Stomach smooth muscle (tissue), 2 donors: ENCODE results near the gene AFAP1L1.

Experiments used
- H3K27ac ChIP-seq: one replicate; pipeline ENCODE4 v1.7.0; 2013; ENCODE audit warnings: mild to moderate bottlenecking, low read length, inconsistent platforms
- H3K27me3 ChIP-seq, 2 donors: one replicate each; pipeline ENCODE4 v1.7.0; 2013; ENCODE audit warnings: low read length in 2 of 2; ENCODE audit not compliant: insufficient read depth in 2 of 2, control insufficient read depth in 1 of 2
- H3K36me3 ChIP-seq, 2 donors: one replicate each; pipeline ENCODE4 v1.7.0; 2013; ENCODE audit warnings: low read length in 2 of 2; ENCODE audit not compliant: control insufficient read depth in 2 of 2, insufficient read depth in 2 of 2
- H3K4me1 ChIP-seq: one replicate; pipeline ENCODE4 v1.7.0; 2013; ENCODE audit warnings: low read length; ENCODE audit not compliant: control insufficient read depth, insufficient read depth
- H3K4me3 ChIP-seq, 2 donors: one replicate each; pipeline ENCODE4 v1.7.0; 2013; ENCODE audit warnings: low read length in 2 of 2
- H3K9ac ChIP-seq, 2 donors: one replicate each; pipeline ENCODE4 v1.7.0; 2013; ENCODE audit warnings: low read length in 2 of 2, mild to moderate bottlenecking in 1 of 2
- H3K9me3 ChIP-seq, 2 donors: one replicate each; pipeline ENCODE4 v1.7.0; 2013; ENCODE audit warnings: low read length in 2 of 2; ENCODE audit not compliant: control insufficient read depth in 2 of 2
- donor health status: healthy.
- donor health status: Pancreatic carcinoma.

The AFAP1L1 gene

DNA sequence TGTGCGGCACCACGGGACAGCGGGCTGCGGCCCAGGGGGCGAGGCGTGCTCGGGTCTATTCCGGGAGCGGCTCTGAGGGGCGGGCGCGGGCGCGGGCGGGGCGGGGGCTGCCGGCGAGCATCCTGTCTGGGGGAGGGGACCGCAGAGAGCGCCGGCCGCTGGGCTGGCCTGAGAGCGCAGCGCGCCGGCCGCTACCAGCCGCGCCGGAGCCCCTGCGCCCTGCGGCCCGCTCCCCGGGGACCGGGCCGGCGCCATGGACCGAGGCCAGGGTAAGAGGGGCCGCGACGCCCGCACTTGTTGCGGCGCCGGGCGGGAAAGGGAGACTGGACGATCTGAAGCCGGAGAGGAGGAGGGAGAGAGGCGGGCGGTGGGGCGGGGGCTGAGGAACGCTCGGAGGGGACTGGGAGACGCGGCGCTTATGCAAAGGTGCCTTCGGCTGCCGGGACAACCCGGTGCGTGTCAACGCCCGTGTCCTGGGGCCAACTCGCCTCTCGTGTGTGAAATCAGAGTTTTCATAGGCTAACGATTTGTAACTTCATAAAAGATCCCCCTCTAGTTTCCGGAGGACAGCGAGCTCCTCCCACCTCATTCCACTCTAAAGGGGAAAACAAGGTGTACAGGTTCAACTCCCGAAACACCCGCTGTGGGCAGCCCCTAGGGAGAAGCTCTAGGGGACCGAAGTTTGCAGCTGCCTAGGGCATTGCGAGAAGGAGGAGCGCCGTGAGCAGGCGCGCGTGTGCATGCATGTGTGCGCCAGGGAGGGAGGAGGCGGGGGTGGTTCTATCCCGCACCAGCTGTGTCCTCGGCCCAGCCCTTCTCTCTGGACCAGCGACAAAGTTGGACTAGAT lies at the start of gene AFAP1L1:
AFAP1L1 (plus strand) TSS at position 144 of the 848 bp plus-strand sequence; CDS start at position 254, 110 bp downstream.
- peak within 1 kb of the TSS; percentile 53 to 55 for H3K9ac ChIP-seq
- peaks cover 2 to 3% of the 10 kb centered on the region in 2 donors for H3K9me3 ChIP-seq
- H3K36me3 ChIP-seq = no peaks in the 10 kb centered on the region
- H3K4me3 ChIP-seq = peak within 1 kb of the TSS; percentile 83 to 91
- no peak within 1 kb of the TSS for H3K27ac ChIP-seq
- H3K4me1 ChIP-seq = peaks cover 11% of the 10 kb centered on the region
- H3K27me3 ChIP-seq = no peaks in the 10 kb centered on the region

DNA sequence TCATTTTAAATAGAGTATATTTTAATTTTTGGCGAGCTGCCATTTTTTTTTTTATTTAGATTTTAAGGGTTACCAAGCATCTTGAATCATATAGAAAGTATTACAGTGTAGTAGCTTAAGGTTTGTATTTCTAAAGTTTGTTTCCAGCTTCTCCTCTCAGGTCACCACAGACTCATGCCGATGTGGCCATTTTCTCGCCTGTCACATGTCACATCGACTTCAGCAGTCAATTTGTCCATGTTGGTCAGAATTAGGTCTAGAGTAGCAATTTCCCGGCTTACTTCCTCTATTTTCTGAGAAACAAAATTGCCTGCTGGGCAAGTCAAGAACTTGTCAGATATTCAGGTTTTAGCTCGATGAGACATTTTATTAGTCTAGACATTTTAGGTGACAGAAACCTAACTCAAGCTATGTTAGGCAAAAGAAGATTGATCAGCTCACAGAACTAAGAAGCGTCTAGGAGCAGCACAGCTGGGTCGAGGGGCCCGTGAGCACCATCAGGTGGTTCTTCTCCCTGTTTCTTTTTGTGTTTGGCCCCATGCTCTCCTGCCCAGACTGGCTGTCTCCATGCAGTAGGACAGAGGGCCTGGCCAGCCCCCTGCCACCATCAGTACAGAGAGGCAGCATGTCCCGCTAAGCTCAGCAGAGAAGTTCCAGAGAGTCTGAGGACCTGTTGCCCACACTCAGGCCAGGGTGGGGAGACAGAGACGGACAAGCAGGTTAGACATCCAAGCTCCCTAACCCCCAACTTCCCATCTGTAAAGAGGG lies 48.4 kb upstream of the AFAP1L1 start:
- H3K4me1 ChIP-seq = peaks cover 6% of the 10 kb centered on the region
- H3K9ac ChIP-seq = no peak overlapping the region
- no peaks in the 10 kb centered on the region for H3K36me3 ChIP-seq
- H3K27me3 ChIP-seq = no peaks in the 10 kb centered on the region
- H3K9me3 ChIP-seq = no peaks in the 10 kb centered on the region
- no peak overlapping the region for H3K27ac ChIP-seq
- H3K4me3 ChIP-seq = no peak overlapping the region

DNA sequence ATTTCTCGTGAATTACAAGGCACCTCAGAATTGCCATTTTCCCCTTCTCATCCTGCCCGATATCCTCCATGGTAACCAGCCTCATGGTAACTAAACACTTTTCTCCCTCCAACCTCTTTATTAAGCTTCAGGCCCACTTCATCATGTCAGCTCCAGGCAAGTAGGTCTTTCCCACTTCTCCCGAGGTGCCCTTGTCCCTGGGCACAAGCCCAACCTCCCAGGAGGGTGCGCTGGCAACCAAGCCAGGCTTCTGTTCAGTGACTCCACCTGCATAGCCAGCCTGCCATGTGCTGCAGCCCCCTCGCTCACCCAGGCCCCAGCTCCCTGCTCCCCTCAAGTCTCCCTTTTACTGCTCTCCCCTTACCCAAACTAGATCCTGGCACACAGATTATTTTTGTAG lies 47.4 kb upstream of the AFAP1L1 start:
- Histone ChIP-seq H3K27ac (no peak overlapping the region), H3K27me3 (no peaks in the 10 kb centered on the region), H3K9ac (no peak overlapping the region), H3K36me3 (no peaks in the 10 kb centered on the region), H3K4me3 (no peak overlapping the region), H3K4me1 (peaks cover 6% of the 10 kb centered on the region), H3K9me3 (no peaks in the 10 kb centered on the region)

DNA sequence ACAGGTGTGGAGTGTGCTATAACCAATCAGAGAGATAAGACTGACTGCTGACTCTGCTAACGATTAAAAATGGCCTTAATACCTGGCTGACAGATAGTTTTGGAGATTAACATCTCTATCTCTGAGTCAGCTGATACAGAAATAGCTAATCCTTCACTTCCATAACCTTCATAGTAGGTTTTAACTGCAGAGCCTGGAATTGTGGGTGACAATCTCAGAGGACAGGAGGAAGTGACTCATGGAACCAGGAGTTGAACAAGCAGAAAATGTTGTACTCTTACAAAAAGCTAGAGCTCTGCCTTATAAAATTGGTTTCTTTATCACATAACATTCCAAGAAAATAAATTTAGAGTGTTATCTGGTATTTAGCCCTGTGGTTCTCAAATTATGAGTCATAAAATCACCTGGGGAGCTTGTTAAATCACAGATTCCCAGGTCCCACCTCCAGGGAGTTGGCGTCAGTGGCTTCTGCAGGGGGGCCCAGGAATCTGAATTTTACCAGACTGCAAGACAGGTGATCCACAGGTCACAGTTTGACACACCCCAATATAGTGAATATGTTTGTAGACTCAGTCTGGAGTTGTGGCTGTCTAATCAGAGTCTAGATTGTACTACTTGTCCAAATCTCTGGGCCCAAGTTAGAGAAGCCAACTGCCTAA lies 44.4 kb upstream of the AFAP1L1 start:
- Histone ChIP-seq H3K4me3 (no peak overlapping the region), H3K36me3 (no peaks in the 10 kb centered on the region), H3K27me3 (no peaks in the 10 kb centered on the region), H3K27ac (no peak overlapping the region), H3K9ac (no peak overlapping the region), H3K9me3 (no peaks in the 10 kb centered on the region), H3K4me1 (no peaks in the 10 kb centered on the region)

DNA sequence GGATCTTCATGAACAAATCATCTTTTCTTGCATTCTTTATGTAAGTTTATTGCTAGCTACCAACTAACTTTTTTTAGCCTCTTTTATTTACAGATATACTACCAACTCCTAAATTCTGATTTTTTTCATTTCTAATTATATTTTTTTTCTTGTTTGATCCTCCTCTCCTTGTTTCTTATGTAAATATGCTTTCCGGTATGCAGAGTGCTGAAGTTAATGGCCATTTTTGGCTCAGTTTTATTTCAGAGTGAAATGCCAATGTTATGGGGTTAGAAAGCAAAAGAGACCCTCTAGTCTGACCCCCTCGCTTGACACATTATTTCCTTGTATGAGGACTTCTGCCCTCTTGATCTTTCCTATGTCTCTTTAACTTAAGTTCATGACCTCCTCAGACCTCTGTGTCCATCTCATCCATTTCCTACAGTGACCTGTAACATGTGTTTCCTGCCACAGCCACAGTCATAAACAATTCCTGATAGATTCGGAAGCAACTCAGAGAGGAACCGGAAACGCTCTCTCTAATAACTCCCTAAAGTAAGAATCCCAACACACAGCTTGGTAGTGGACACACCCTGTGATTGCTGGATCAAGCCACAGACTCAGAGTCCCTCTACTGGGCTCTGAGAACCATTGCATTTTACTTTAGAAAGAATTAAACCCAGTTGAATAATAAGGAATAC lies 42.9 kb upstream of the AFAP1L1 start:
- peaks cover 0 to 4% of the 10 kb centered on the region in 2 donors for H3K27me3 ChIP-seq
- H3K27ac ChIP-seq = no peak overlapping the region
- no peak overlapping the region for H3K4me3 ChIP-seq
- H3K9me3 ChIP-seq = no peaks in the 10 kb centered on the region
- peaks cover 0 to 2% of the 10 kb centered on the region in 2 donors for H3K36me3 ChIP-seq
- no peak overlapping the region for H3K9ac ChIP-seq
- no peaks in the 10 kb centered on the region for H3K4me1 ChIP-seq

DNA sequence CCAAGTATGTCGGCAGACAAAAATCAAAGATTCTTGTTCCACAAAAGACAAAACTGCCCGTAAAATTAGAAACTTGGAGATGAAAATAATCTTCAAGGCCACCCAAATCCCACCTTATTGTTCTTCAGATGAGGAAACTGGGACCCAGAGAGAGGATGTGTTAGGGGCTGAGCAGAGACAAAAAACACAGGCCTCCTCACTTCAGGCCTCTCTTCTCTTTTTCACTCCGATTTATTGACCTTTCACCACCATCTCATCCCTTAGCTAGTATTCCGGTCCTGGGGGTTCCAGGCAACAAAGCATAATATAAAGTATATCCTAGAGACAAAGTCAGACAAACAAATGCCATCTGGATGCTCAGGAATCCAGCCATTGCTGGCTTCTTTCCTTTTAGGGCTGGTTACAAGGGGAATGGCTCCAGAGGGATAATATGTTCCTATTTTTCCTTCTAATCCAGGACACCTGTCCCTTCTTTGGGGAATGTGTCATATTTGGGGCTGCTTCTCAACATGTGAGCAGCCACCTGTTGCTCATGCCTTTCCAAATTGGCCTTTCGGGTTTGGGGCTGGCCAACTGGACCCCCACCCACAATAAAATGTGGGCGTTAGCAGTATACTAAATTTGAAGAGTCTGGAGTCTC lies 42.2 kb upstream of the AFAP1L1 start:
- no peak overlapping the region for H3K4me3 ChIP-seq
- H3K4me1 ChIP-seq = no peaks in the 10 kb centered on the region
- H3K9me3 ChIP-seq = no peaks in the 10 kb centered on the region
- peaks cover 0 to 3% of the 10 kb centered on the region in 2 donors for H3K36me3 ChIP-seq
- no peak overlapping the region for H3K9ac ChIP-seq
- peaks cover 0 to 4% of the 10 kb centered on the region in 2 donors for H3K27me3 ChIP-seq
- H3K27ac ChIP-seq = no peak overlapping the region

DNA sequence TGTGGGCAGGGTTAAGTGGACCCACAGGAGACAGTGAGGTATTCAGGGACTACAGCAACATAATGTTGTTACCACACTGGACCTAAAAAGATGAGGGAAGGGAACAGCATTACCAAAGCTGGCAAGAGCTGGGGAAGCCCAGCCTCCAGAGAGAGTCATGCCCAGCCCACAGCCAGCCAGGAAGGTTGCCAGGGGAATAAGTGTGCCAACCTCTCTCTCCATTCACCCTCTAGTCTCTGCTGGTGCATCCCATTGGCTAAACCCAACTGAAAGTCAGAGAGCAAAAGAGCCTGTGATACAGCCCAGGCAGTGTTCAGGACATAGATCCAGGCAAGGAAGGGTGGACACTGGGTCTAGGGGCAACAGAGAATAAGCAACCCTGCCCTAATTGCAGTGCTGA lies 35.8 kb upstream of the AFAP1L1 start:
- H3K9ac ChIP-seq = no peak overlapping the region
- H3K36me3 ChIP-seq = peaks cover 0 to 3% of the 10 kb centered on the region in 2 donors
- no peak overlapping the region for H3K27ac ChIP-seq
- H3K9me3 ChIP-seq = no peaks in the 10 kb centered on the region
- no peaks in the 10 kb centered on the region for H3K4me1 ChIP-seq
- H3K4me3 ChIP-seq = no peak overlapping the region
- H3K27me3 ChIP-seq = peaks cover 2 to 11% of the 10 kb centered on the region in 2 donors

DNA sequence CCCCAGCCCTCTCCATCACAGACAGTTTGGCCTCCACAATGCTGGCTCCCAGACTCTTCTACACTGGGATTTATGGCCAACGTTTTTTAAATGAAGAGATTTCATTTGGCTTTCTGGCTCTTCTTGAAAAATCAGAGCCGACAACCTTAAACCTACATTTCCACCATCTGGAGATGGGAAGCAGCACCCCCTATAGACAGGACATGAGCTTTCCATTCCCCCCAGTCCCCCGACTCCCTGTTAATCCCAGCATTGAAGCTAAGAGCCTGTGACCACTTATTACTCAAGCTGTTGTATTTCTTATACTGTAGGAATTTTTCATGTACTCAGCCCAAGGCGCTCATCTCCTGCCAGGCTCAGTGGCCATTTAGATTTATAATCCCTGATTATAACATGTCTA lies 34.0 kb upstream of the AFAP1L1 start:
- H3K36me3 ChIP-seq = peaks cover 0 to 5% of the 10 kb centered on the region in 2 donors
- H3K9me3 ChIP-seq = no peaks in the 10 kb centered on the region
- no peak overlapping the region for H3K4me3 ChIP-seq
- H3K4me1 ChIP-seq = no peaks in the 10 kb centered on the region
- peaks cover 2 to 10% of the 10 kb centered on the region in 2 donors for H3K27me3 ChIP-seq
- H3K27ac ChIP-seq = no peak overlapping the region
- no peak overlapping the region for H3K9ac ChIP-seq

DNA sequence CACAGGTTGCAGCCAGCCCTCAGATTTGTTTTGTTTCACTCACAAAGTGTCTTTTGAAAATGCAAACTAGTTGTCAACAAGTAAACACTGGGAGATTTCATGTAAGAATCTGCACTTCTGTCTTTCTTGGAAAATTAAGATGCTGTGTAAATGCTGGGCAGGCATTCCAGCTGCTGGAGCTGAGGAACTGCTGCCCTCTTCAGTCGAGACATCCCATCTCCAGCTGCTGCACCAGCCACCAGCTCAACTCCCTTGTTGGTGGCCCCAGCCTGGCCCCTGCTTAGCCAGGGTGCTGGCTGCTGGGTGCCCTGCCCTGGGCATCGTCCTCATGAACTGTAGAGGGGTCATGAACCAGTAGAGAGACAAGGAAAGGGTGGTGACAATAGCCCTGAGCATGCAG lies 33.1 kb upstream of the AFAP1L1 start:
- Histone ChIP-seq H3K36me3 (peaks cover 0 to 5% of the 10 kb centered on the region in 2 donors), H3K27ac (no peak overlapping the region), H3K4me3 (no peak overlapping the region), H3K9ac (no peak overlapping the region), H3K4me1 (no peaks in the 10 kb centered on the region), H3K27me3 (peaks cover 2 to 7% of the 10 kb centered on the region in 2 donors), H3K9me3 (no peaks in the 10 kb centered on the region)

DNA sequence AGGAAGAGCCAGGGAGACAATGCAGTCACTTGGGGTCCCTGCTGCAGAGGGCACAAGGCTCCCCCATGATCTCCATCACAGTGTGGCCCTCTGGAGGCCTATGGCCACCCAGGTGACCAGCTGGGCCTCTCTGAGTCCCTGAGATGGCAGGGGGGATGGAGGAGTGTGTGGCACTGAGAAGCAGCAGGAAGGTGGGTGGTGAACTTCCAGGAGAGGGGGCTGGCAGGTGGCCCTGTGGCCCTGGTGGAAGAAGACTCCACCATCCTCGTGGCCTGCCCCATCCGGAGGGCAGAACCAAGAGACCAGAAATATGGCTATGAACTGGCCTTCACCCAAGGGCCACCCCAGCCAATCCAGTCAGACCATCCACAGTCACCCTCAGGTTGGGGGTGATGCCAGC lies 31.7 kb upstream of the AFAP1L1 start:
- no peaks in the 10 kb centered on the region for H3K4me1 ChIP-seq
- H3K27me3 ChIP-seq = peaks cover 2 to 7% of the 10 kb centered on the region in 2 donors
- peaks cover 0 to 2% of the 10 kb centered on the region in 2 donors for H3K36me3 ChIP-seq
- no peak overlapping the region for H3K9ac ChIP-seq
- H3K27ac ChIP-seq = no peak overlapping the region
- H3K4me3 ChIP-seq = no peak overlapping the region
- H3K9me3 ChIP-seq = no peaks in the 10 kb centered on the region
